ENCODE measurements around the gene ACER3.
"Not testable (repeated sequence)": the region's sequence is repeated elsewhere in the genome, so short reads cannot be mapped to it uniquely, and the experiment has no call there.

ACER3 gene

DNA sequence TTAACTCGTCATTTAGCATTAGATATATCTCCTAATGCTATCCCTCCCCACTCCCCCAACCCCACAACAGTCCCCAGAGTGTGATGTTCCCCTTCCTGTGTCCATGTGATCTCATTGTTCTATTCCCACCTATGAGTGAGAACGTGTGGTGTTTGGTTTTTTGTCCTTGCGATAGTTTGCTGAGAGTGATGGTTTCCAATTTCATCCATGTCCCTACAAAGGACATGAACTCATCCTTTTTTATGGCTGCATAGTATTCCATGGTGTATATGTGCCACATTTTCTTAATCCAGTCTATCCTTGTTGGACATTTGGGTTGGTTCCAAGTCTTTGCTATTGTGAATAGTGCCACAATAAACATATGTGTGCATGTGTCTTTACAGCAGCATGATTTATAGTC, 34.2 kb upstream of the ACER3 start:
- H3K4me1 ChIP-seq (ENCODE audit: control insufficient read depth, insufficient read depth, low read length); H3K36me3 ChIP-seq (ENCODE audit: control insufficient read depth, insufficient read depth, low read length); H3K9ac ChIP-seq (ENCODE audit: low read length); H3K27ac ChIP-seq (ENCODE audit: low read depth, low read length); H3K4me3 ChIP-seq (ENCODE audit: low read length); H3K27me3 ChIP-seq (ENCODE audit: control insufficient read depth, insufficient read depth, low read length): not testable (repeated sequence)

DNA sequence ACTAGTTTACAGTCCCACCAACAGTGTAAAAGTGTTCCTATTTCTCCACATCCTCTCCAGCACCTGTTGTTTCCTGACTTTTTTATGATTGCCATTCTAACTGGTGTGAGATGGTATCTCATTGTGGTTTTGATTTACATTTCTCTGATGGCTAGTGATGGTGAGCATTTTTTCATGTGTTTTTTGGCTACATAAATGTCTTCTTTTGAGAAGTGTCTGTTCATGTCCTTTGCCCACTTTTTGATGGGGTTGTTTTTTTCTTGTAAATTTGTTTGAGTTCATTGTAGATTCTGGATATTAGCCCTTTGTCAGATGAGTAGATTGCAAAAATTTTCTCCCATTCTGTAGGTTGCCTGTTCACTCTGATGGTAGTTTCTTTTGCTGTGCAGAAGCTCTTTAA, 33.7 kb upstream of the ACER3 start:
- not testable (repeated sequence) for H3K9ac ChIP-seq (ENCODE audit: low read length); H3K27me3 ChIP-seq (ENCODE audit: control insufficient read depth, insufficient read depth, low read length); H3K4me3 ChIP-seq (ENCODE audit: low read length); H3K36me3 ChIP-seq (ENCODE audit: control insufficient read depth, insufficient read depth, low read length); H3K4me1 ChIP-seq (ENCODE audit: control insufficient read depth, insufficient read depth, low read length); H3K27ac ChIP-seq (ENCODE audit: low read depth, low read length)

DNA sequence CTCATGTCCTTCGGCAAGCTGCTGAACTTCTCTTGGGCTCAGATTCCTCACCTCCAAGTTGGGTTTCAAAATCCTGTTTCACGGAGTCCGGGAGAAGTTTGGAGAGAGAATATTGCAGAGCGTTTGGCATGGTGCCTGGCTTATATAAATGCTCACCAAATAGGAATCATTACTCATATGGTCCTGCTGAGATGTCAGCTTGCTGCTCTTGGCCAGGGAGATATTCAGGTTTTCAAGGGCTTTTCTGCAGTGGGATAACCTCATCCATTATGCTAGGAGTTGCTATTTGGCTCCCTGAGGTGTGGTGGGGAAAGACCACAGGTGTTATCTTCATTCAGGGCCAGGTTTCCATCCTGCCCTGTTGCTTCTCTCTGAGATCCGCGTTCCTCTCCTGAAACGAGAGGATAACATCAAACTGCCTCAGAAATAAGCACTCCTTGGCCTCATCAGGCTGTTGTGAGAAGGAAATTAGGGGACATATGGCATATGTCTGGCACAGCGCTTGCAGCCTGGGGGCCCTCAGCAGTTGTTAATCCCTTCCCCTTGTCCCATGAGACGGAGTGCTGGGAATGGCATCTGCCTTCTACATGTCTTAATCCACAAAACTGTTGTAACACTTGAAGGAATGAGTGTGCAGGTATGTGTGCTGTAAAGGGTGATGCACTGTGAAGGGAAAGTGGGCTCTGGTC, 29.9 kb upstream of the ACER3 start:
- Histone ChIP-seq H3K27me3 (ENCODE audit: control insufficient read depth, insufficient read depth, low read length) (no peaks in the 10 kb centered on the region), H3K27ac (ENCODE audit: low read depth, low read length) (no peak overlapping the region), H3K4me1 (ENCODE audit: control insufficient read depth, insufficient read depth, low read length) (peaks cover 4% of the 10 kb centered on the region), H3K36me3 (ENCODE audit: control insufficient read depth, insufficient read depth, low read length) (no peaks in the 10 kb centered on the region), H3K9ac (ENCODE audit: low read length) (no peak overlapping the region), H3K4me3 (ENCODE audit: low read length) (no peak overlapping the region)

DNA sequence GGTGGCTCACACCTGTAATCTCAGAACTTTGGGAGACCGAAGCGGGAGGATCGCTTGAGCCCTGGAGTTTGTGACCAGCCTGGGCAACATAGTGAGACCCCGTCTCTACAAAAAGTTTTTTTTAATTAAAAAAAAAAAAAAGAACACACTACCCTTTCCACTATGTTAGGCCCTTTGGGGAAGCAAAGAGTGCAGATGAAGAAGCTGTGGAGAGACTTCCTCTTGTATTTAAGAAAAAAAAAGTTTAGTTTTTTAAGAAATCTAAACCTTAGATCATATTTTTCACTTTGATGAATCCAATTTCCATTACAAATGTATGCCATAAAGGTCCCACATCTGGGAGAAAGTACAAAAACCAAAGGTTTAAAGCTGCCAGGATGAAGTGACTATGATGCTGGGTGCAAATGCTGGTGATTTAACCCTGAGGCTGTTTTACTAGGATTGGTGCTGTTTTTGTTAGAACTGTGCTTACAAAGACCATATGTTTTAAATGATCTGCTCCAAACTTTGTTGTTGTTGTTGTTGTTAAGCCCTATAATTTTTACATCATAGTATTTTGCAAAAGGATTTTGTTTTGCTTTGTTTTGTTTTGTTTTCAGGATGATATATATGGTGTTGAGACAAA, 28.9 kb upstream of the ACER3 start:
- Histone ChIP-seq H3K4me1 (ENCODE audit: control insufficient read depth, insufficient read depth, low read length) (peaks cover 4% of the 10 kb centered on the region), H3K4me3 (ENCODE audit: low read length) (no peak overlapping the region), H3K27me3 (ENCODE audit: control insufficient read depth, insufficient read depth, low read length) (no peaks in the 10 kb centered on the region), H3K36me3 (ENCODE audit: control insufficient read depth, insufficient read depth, low read length) (no peaks in the 10 kb centered on the region), H3K27ac (ENCODE audit: low read depth, low read length) (no peak overlapping the region), H3K9ac (ENCODE audit: low read length) (no peak overlapping the region)

DNA sequence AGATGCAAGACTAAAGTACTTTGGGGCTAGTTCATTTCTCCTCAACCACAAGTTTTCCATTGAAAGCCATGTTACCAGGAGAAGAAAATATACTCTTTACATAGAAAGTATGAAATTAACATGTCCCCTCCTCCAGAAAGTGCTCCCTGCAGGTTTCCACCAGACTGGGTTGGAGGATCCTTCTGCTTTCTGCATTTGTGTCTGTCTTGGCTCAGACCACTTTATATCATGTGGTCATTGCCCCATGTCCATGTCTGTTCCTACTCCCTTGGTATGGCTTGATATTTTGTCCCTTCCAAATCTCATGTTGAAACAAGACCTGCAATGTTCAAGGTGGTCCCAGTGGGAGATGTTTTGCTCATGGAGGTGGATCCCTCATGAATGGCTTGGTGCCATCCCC, 28.4 kb upstream of the ACER3 start:
- no peak overlapping the region for H3K9ac ChIP-seq (ENCODE audit: low read length)
- no peaks in the 10 kb centered on the region for H3K36me3 ChIP-seq (ENCODE audit: control insufficient read depth, insufficient read depth, low read length)
- peaks cover 4% of the 10 kb centered on the region for H3K4me1 ChIP-seq (ENCODE audit: control insufficient read depth, insufficient read depth, low read length)
- H3K4me3 ChIP-seq (ENCODE audit: low read length) = no peak overlapping the region
- H3K27ac ChIP-seq (ENCODE audit: low read depth, low read length) = no peak overlapping the region
- H3K27me3 ChIP-seq (ENCODE audit: control insufficient read depth, insufficient read depth, low read length) = no peaks in the 10 kb centered on the region

DNA sequence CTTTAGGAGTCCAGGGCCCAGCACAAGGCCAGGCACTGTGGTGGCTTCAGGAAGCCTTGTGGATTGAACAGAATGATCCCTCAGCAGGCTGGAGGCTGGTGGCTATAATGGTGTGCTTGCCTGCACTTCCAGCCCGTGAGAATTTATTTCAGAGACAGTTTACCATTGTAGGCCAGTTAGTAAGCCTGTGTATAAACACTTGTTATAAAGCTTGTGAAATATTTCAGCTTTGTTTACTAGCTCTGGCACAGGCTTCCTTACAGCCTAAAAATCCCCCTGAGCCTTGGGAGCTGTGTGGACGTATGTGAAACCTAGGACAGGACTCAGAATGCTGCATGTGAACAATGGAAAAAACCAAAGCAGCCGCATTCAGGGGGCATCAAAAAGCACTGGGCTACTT, 26.6 kb upstream of the ACER3 start:
- H3K4me1 ChIP-seq (ENCODE audit: control insufficient read depth, insufficient read depth, low read length) = peaks cover 4% of the 10 kb centered on the region
- no peak overlapping the region for H3K9ac ChIP-seq (ENCODE audit: low read length)
- H3K4me3 ChIP-seq (ENCODE audit: low read length) = no peak overlapping the region
- H3K27ac ChIP-seq (ENCODE audit: low read depth, low read length) = no peak overlapping the region
- no peaks in the 10 kb centered on the region for H3K36me3 ChIP-seq (ENCODE audit: control insufficient read depth, insufficient read depth, low read length)
- H3K27me3 ChIP-seq (ENCODE audit: control insufficient read depth, insufficient read depth, low read length) = no peaks in the 10 kb centered on the region

DNA sequence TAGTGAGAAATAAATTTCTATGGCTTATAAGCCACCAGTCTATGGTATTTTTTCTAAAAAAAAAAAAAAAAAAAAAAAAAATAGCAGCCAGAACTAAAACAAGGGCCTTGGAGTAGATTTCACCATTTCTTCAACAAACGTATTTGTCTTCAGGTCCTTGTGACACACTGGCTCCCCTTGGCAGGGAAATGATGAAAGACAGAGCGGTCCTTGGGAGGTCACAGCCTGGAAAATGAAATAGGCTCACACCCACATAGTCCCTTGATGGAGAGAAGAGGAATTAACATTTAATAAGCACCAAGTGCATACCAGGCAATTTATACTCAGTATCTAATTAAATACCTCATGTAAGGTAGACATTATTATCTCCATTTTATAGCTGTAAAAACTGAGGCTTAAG, 25.7 kb upstream of the ACER3 start:
- Histone ChIP-seq H3K4me3 (ENCODE audit: low read length) (no peak overlapping the region), H3K27ac (ENCODE audit: low read depth, low read length) (no peak overlapping the region), H3K27me3 (ENCODE audit: control insufficient read depth, insufficient read depth, low read length) (no peaks in the 10 kb centered on the region), H3K36me3 (ENCODE audit: control insufficient read depth, insufficient read depth, low read length) (no peaks in the 10 kb centered on the region), H3K9ac (ENCODE audit: low read length) (no peak overlapping the region), H3K4me1 (ENCODE audit: control insufficient read depth, insufficient read depth, low read length) (peaks cover 4% of the 10 kb centered on the region)

DNA sequence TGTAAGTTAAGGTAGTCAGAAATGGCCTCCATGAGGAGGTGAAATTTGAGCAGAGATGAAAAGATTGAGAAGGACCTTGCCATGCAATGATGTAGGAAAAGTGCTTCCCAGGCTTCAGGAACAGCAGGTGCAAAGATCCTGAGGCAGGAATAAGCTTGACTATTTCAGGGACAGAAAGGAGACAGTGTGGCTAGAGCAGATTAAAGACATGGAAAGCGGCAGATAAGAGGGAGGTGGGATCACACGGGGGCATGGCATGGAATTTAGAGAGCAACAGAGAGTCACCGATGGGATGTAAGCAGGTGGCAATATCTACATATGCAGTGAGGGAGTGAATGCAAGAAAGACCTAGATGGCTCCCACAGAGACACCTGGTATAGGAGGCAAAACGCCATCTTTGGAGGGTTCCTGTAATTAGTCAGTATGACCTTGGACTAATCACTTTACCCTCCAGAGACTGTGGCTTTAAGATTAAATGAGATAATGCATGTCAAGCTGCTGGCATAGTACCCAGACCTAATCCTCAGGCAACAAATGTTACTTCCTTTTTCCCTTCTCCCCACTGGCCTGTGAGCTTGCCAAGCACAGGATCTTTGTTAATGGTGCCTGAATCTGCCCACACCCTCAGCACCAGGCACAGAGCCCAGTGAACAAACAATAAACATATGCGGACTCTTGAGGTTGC, 24.6 kb upstream of the ACER3 start:
- no peak overlapping the region for H3K9ac ChIP-seq (ENCODE audit: low read length)
- no peaks in the 10 kb centered on the region for H3K36me3 ChIP-seq (ENCODE audit: control insufficient read depth, insufficient read depth, low read length)
- H3K4me1 ChIP-seq (ENCODE audit: control insufficient read depth, insufficient read depth, low read length) = no peaks in the 10 kb centered on the region
- H3K27ac ChIP-seq (ENCODE audit: low read depth, low read length) = no peak overlapping the region
- no peaks in the 10 kb centered on the region for H3K27me3 ChIP-seq (ENCODE audit: control insufficient read depth, insufficient read depth, low read length)
- H3K4me3 ChIP-seq (ENCODE audit: low read length) = no peak overlapping the region

DNA sequence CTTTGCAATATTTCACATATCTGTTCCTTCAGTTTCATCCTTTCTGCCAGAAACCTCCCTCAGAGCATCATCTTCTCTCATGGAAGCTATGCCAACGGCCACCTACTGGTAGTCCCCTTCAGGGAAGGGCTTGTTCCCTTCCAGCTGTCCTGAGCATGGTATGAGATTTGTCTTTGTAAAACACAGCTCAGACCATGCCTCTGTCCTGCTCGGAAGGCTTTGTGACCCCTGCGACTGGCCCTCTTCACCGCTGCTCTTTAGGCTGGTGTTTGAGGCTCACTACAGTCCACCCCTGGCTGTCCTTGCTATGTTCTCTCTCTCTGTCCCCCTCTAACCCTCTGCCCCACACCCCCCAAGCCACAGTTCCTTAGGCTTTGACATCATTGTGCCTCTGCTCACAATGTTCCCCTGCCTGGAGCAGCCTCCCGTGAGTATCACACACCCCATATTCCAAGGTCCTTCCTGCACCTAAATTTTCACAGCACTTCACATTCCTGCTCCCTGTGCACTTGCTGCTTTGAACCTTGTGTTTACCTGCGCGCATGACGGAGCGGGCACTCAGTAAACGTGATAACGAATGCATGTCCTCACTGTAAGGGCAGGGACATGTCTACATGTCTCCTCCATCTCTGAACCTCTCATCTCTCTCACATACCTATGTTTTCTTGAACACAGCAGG, 24.0 kb upstream of the ACER3 start:
- Histone ChIP-seq H3K4me3 (ENCODE audit: low read length) (no peak overlapping the region), H3K4me1 (ENCODE audit: control insufficient read depth, insufficient read depth, low read length) (no peaks in the 10 kb centered on the region), H3K36me3 (ENCODE audit: control insufficient read depth, insufficient read depth, low read length) (no peaks in the 10 kb centered on the region), H3K27ac (ENCODE audit: low read depth, low read length) (no peak overlapping the region), H3K27me3 (ENCODE audit: control insufficient read depth, insufficient read depth, low read length) (no peaks in the 10 kb centered on the region), H3K9ac (ENCODE audit: low read length) (no peak overlapping the region)

DNA sequence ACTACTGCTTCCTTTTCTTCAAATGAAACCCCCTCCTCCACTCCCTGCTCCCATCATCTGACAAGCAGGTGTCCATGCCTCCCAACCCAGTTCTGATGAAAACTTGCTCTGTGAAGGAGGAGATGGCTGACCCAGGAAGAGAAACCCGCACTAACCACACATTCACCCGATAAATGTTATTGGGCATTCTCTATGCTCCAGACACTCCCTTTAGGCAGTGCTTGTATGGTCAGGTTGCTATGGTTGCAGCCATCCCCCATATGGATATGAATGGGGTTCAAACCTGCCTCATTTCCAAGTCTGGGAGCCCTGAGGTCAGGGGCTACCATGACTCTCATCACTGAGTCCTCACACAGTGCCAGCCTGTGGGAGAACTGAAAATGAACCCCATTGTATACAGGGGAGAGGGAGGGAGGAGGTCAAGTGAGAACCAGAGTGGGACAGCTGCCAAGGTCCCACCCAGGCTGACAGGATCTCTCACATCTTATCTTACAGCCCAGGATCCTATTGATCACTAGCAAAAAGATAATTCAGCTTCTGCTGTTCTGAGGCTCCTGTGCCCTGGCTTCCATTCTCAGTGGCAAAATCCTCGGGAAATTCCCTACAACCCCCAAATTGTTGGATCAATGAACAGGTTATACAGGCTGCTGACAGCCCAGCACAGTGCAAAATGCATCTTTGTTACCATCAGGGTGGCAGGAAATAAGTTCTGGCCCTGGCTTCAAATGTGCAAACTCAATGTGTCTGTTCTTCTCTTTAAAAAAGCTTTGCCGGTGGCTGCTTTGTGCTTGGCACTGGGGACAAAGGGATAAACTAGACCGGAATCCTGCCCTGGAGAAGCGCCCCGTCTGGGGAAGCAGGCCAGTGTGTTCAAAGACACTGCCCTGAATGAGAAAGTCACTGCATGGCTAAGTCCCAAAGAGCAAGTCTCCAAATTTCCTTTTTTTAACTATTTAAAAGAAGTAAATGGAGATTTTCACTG, 22.7 kb upstream of the ACER3 start:
- Histone ChIP-seq H3K27ac (ENCODE audit: low read depth, low read length) (no peak overlapping the region), H3K27me3 (ENCODE audit: control insufficient read depth, insufficient read depth, low read length) (no peaks in the 10 kb centered on the region), H3K4me3 (ENCODE audit: low read length) (no peak overlapping the region), H3K36me3 (ENCODE audit: control insufficient read depth, insufficient read depth, low read length) (no peaks in the 10 kb centered on the region), H3K9ac (ENCODE audit: low read length) (no peak overlapping the region), H3K4me1 (ENCODE audit: control insufficient read depth, insufficient read depth, low read length) (no peaks in the 10 kb centered on the region)

DNA sequence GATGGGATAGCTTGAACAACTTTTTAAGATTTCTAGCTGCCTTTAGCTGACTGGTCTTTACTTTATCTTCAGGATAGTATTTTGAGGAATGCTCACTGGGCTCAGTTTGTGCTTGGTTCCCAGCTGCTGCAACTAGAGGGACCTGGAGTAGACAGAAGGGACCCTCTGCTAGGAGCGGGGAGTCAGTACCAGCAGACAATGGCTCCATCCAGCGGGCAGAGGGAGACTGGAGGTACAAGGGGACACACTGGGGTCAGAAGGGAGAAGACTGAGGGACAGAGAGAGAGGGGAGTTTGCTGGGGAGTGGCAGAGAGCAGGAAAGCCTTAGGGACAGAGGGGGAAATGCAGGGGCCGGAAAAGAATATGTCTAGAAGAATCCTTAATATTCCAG, 22.0 kb upstream of the ACER3 start:
- H3K27me3 ChIP-seq (ENCODE audit: control insufficient read depth, insufficient read depth, low read length) = no peaks in the 10 kb centered on the region
- no peak overlapping the region for H3K4me3 ChIP-seq (ENCODE audit: low read length)
- no peak overlapping the region for H3K27ac ChIP-seq (ENCODE audit: low read depth, low read length)
- H3K36me3 ChIP-seq (ENCODE audit: control insufficient read depth, insufficient read depth, low read length) = no peaks in the 10 kb centered on the region
- no peaks in the 10 kb centered on the region for H3K4me1 ChIP-seq (ENCODE audit: control insufficient read depth, insufficient read depth, low read length)
- no peak overlapping the region for H3K9ac ChIP-seq (ENCODE audit: low read length)

DNA sequence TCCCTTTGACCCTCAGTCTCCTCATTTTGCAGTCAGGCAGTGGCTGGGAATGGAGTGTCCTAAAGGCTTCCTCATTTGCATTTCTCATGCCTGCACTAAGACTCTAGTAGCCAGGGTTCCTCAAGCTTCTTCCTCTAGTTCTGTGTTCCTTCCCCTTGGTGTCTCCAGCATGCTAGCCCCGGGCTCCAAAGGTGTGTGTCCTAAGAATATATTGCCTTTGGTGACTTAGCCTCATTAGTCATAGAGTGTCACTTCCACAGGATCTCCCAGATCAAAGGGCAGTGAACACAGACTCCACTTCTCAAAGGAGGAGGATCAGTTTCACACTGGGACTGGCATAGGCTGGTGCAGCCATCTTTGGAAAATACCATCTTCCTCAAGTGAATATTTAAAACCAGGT, 21.4 kb upstream of the ACER3 start:
- no peak overlapping the region for H3K4me3 ChIP-seq (ENCODE audit: low read length)
- H3K27ac ChIP-seq (ENCODE audit: low read depth, low read length) = no peak overlapping the region
- H3K36me3 ChIP-seq (ENCODE audit: control insufficient read depth, insufficient read depth, low read length) = no peaks in the 10 kb centered on the region
- H3K4me1 ChIP-seq (ENCODE audit: control insufficient read depth, insufficient read depth, low read length) = no peaks in the 10 kb centered on the region
- no peak overlapping the region for H3K9ac ChIP-seq (ENCODE audit: low read length)
- no peaks in the 10 kb centered on the region for H3K27me3 ChIP-seq (ENCODE audit: control insufficient read depth, insufficient read depth, low read length)
